Spinal cord (tissue), 10 donors: Measurements from ENCODE around the gene VARS1. TPM values are rescaled to one million over a fixed set of nuclear protein-coding genes. Genes with fewer than 3 reads are reported as not detected.
"Not testable (repeated sequence)": the region's sequence is repeated elsewhere in the genome, so short reads cannot be mapped to it uniquely, and the experiment has no call there.

Experiments
- DNase-seq, 6 donors: peaks; one replicate each; pipeline versions ENCODE4 v3.0.0 to v3.0.0-alpha.2; 2013 to 2015; ENCODE audit warnings: low spot score in 6 of 6, low read depth in 4 of 6
- H3K27ac ChIP-seq: one replicate; pipeline ENCODE4 v1.5.1; 2013; ENCODE audit warnings: low read depth, low read length, control low read depth
- H3K27me3 ChIP-seq: one replicate; pipeline ENCODE4 v1.6.1; 2013; ENCODE audit warnings: low read length; ENCODE audit not compliant: control insufficient read depth, insufficient read depth
- H3K36me3 ChIP-seq: one replicate; pipeline ENCODE4 v1.6.1; 2013; ENCODE audit warnings: low read length; ENCODE audit not compliant: control insufficient read depth, insufficient read depth
- H3K4me1 ChIP-seq: one replicate; pipeline ENCODE4 v1.6.1; 2013; ENCODE audit warnings: low read length; ENCODE audit not compliant: control insufficient read depth, insufficient read depth
- H3K4me3 ChIP-seq: one replicate; pipeline ENCODE4 v1.5.1; 2013; ENCODE audit warnings: low read depth, low read length, control low read depth
- H3K9me3 ChIP-seq: one replicate; pipeline ENCODE4 v1.6.1; 2013; ENCODE audit warnings: low read length; ENCODE audit not compliant: control insufficient read depth, insufficient read depth
- WGBS: methylation state at CpG from one replicate; pipeline ENCODE4 v1.1.5; 2013; ENCODE audit warnings: missing lambda C conversion rate; ENCODE audit not compliant: insufficient coverage; 5-methylcytosine and 5-hydroxymethylcytosine counted together
- long read RNA-seq, 4 donors: transcript quantifications; one replicate each; lab custom pipeline, GENCODE V29; 2026
- polyA plus RNA-seq, 2 donors: library from polyadenylated mRNA; unstranded; fragments of 120-200 nt; gene quantifications; one replicate each; pipeline ENCODE4 v1.2.1, GENCODE V29; 2013; ENCODE audit not compliant: insufficient read length in 2 of 2
- total RNA-seq, 2 donors: library from RNA; depleted of rRNA in 1 of 2; stranded (reverse); fragments of 120-200 nt in 1 of 2; fragments of >200 nt in 1 of 2; gene quantifications; one replicate each; pipeline versions ENCODE4 v1.2.3 to v1.2.4, GENCODE V29; 2013 to 2014
- donor health status: healthy.

Gene VARS1
- total RNA-seq = 10 to 100 TPM; 25.3 to 35.5 TPM
- polyA plus RNA-seq = 10 to 100 TPM; 66.1 to 70.6 TPM
- long read RNA-seq, donor 1, full-length matches to known transcripts = 3 of 697 reads
- long read RNA-seq, donor 1, partial matches to known transcripts = 676 of 697 reads
- long read RNA-seq, donor 1, other reads (novel, unspliced or antisense) = 18 of 697 reads
- long read RNA-seq, donor 2, full-length matches to known transcripts = 2 of 8 reads
- long read RNA-seq, donor 2, partial matches to known transcripts = 6 of 8 reads
- long read RNA-seq, donor 2, other reads (novel, unspliced or antisense) = 0 of 8 reads
- long read RNA-seq, donor 3, full-length matches to known transcripts = 2 of 375 reads
- long read RNA-seq, donor 3, partial matches to known transcripts = 221 of 375 reads
- long read RNA-seq, donor 3, other reads (novel, unspliced or antisense) = 152 of 375 reads
- long read RNA-seq, donor 4, full-length matches to known transcripts = 2 of 2,059 reads
- long read RNA-seq, donor 4, partial matches to known transcripts = 1,207 of 2,059 reads
- long read RNA-seq, donor 4, other reads (novel, unspliced or antisense) = 850 of 2,059 reads

GRCh38 chr6:31795616-31796298, at the start of gene VARS1:
Gene VARS1, minus strand, starts transcription at chr6:31795752. Its CDS starts 535 bp downstream, at chr6:31795217.
- H3K27ac ChIP-seq = peak within 1 kb of the TSS; percentile 89
- no peaks in the 10 kb centered on the region for H3K27me3 ChIP-seq
- WGBS = 1% methylated on average over 75 of the region's 75 CpGs
- DNase-seq = peak; percentile 63 to 94 (median 74)
- H3K9me3 ChIP-seq = no peaks in the 10 kb centered on the region
- H3K4me1 ChIP-seq = peaks cover 24% of the 10 kb centered on the region
- peaks cover 28% of the 10 kb centered on the region for H3K36me3 ChIP-seq
- H3K4me3 ChIP-seq = peak within 1 kb of the TSS; percentile 81

- Histone ChIP-seq H3K4me1 (no peaks in the 10 kb centered on the region), H3K36me3 (peaks cover 18% of the 10 kb centered on the region), H3K4me3 (no peak overlapping the region), H3K27me3 (no peaks in the 10 kb centered on the region), H3K9me3 (no peaks in the 10 kb centered on the region), H3K27ac (no peak overlapping the region)
- 90% methylated on average over 1 of the region's 3 CpGs for WGBS
- no peak for DNase-seq
Observed at GRCh38 chr6:31844507-31844906, 49.0 kb upstream of the VARS1 start.

GRCh38 chr6:31842053-31842452, 46.5 kb upstream of the VARS1 start:
- no peak overlapping the region for H3K27ac ChIP-seq
- H3K36me3 ChIP-seq = peaks cover 41% of the 10 kb centered on the region
- H3K27me3 ChIP-seq = no peaks in the 10 kb centered on the region
- H3K4me3 ChIP-seq = no peak overlapping the region
- H3K4me1 ChIP-seq = peaks cover 16% of the 10 kb centered on the region
- WGBS = 98% methylated on average over 5 of the region's 9 CpGs
- no peak for DNase-seq
- H3K9me3 ChIP-seq = no peaks in the 10 kb centered on the region

- not testable (repeated sequence) for H3K27ac ChIP-seq, H3K4me3 ChIP-seq, H3K27me3 ChIP-seq, DNase-seq, H3K9me3 ChIP-seq
- 86% methylated on average over 4 of the region's 8 CpGs for WGBS
- Histone ChIP-seq H3K4me1 (peaks cover 30% of the 10 kb centered on the region), H3K36me3 (peaks cover 42% of the 10 kb centered on the region)
Observed at GRCh38 chr6:31839779-31840126, 44.2 kb upstream of the VARS1 start.

GRCh38 chr6:31838968-31839367, 43.4 kb upstream of the VARS1 start:
- no peaks in the 10 kb centered on the region for H3K9me3 ChIP-seq
- DNase-seq = no peak
- H3K36me3 ChIP-seq = peaks cover 42% of the 10 kb centered on the region
- H3K27ac ChIP-seq = no peak overlapping the region
- H3K4me1 ChIP-seq = peaks cover 34% of the 10 kb centered on the region
- WGBS = 100% methylated on average over 1 of the region's 3 CpGs
- no peak overlapping the region for H3K4me3 ChIP-seq
- H3K27me3 ChIP-seq = no peaks in the 10 kb centered on the region

- not testable (repeated sequence) for DNase-seq, H3K27me3 ChIP-seq, H3K27ac ChIP-seq, H3K4me3 ChIP-seq, H3K9me3 ChIP-seq
- peaks cover 42% of the 10 kb centered on the region for H3K36me3 ChIP-seq
- H3K4me1 ChIP-seq = peaks cover 40% of the 10 kb centered on the region
- 92% methylated on average over 3 of the region's 9 CpGs for WGBS
Observed at GRCh38 chr6:31838114-31838553, 42.6 kb upstream of the VARS1 start.

- Histone ChIP-seq H3K36me3 (peaks cover 42% of the 10 kb centered on the region), H3K4me1 (peaks cover 40% of the 10 kb centered on the region), H3K9me3 (no peaks in the 10 kb centered on the region), H3K27me3 (no peaks in the 10 kb centered on the region), H3K27ac (peak overlapping the region; percentile 33), H3K4me3 (peak overlapping the region; percentile 21)
- DNase-seq = no peak
- 80% methylated on average over 1 of the region's 1 CpG for WGBS
Observed at GRCh38 chr6:31837369-31838113, 42.0 kb upstream of the VARS1 start.

- Histone ChIP-seq H3K9me3 (no peaks in the 10 kb centered on the region), H3K4me3 (peak overlapping the region; percentile 98), H3K4me1 (peaks cover 40% of the 10 kb centered on the region), H3K36me3 (peaks cover 42% of the 10 kb centered on the region), H3K27ac (peak overlapping the region; percentile 41), H3K27me3 (no peaks in the 10 kb centered on the region)
- DNase-seq = no peak
- 75% methylated on average over 8 of the region's 12 CpGs for WGBS
Observed at GRCh38 chr6:31836474-31837368, 41.2 kb upstream of the VARS1 start.
